ENCODE measurements around the gene IL17REL.

The IL17REL gene

GRCh38 chr22:49971232-49972162 lies 41.1 kb downstream of the IL17REL start:
- H3K4me3 ChIP-seq (replicated peaks; ENCODE audit: low read depth, low read length), result peak overlapping the region; percentile 45
- DNase-seq (ENCODE audit: low read depth), result peak; percentile 64
- no peak for TF ChIP-seq CTCF (IDR thresholded peaks at IDR 0.05; ENCODE audit: low read length, missing control alignments)

GRCh38 chr22:49970528-49971231 lies 41.9 kb downstream of the IL17REL start:
- peak; percentile 95 for DNase-seq (ENCODE audit: low read depth)
- peak overlapping the region; percentile 45 for H3K4me3 ChIP-seq (replicated peaks; ENCODE audit: low read depth, low read length)
- TF ChIP-seq CTCF (IDR thresholded peaks at IDR 0.05; ENCODE audit: low read length, missing control alignments), result no peak

- H3K4me3 ChIP-seq (replicated peaks; ENCODE audit: low read depth, low read length), result no peak overlapping the region
- TF ChIP-seq CTCF (IDR thresholded peaks at IDR 0.05; ENCODE audit: low read length, missing control alignments), result no peak
- no peak for DNase-seq (ENCODE audit: low read depth)
These were observed 42.6 kb downstream of the IL17REL start for GRCh38 chr22:49969751-49970527.

- H3K4me3 ChIP-seq (replicated peaks; ENCODE audit: low read depth, low read length), result no peak overlapping the region
- no peak for DNase-seq (ENCODE audit: low read depth)
- no peak for TF ChIP-seq CTCF (IDR thresholded peaks at IDR 0.05; ENCODE audit: low read length, missing control alignments)
These were observed 43.5 kb downstream of the IL17REL start for GRCh38 chr22:49968831-49969661.

- DNase-seq (ENCODE audit: low read depth), result no peak
- no peak for TF ChIP-seq CTCF (IDR thresholded peaks at IDR 0.05; ENCODE audit: low read length, missing control alignments)
- no peak overlapping the region for H3K4me3 ChIP-seq (replicated peaks; ENCODE audit: low read depth, low read length)
These were observed 44.2 kb downstream of the IL17REL start for GRCh38 chr22:49968313-49968830.
